MM.1S (cell line): Measurements from ENCODE around the gene GORAB.

Source experiments
- DNase-seq: peaks from one replicate; pipeline ENCODE4 v3.0.0-alpha.2; 2015
- H2AFZ ChIP-seq: fragments of 300-600 bp; sonication (generic); 2 replicates; pipeline ENCODE4 v1.6.0; 2016; ENCODE audit warnings: antibody characterized with exemption, low read length
- H3F3A ChIP-seq: fragments of 300-600 bp; sonication (generic); 2 replicates; pipeline ENCODE4 v1.6.1; 2016; ENCODE audit warnings: mild to moderate bottlenecking, antibody characterized with exemption, low read length, moderate library complexity, mixed read lengths; ENCODE audit not compliant: insufficient read depth
- H3K27ac ChIP-seq: fragments of 300-600 bp; sonication (generic); 2 replicates; pipeline ENCODE4 v1.5.1; 2016; ENCODE audit warnings: mild to moderate bottlenecking, low read length
- H3K27me3 ChIP-seq: fragments of 300-600 bp; sonication (generic); replicated peaks from 2 replicates; pipeline ENCODE4 v1.6.0; 2016; ENCODE audit warnings: low read length; ENCODE audit not compliant: insufficient read depth
- H3K36me3 ChIP-seq: fragments of 300-600 bp; sonication (generic); replicated peaks from 2 replicates; pipeline ENCODE4 v1.6.1; 2016; ENCODE audit warnings: mild to moderate bottlenecking, low read length, mixed read lengths; ENCODE audit not compliant: insufficient read depth
- H3K4me1 ChIP-seq: fragments of 300-600 bp; sonication (generic); 2 replicates; pipeline ENCODE4 v1.6.1; 2016; ENCODE audit warnings: low read length, mixed read lengths
- H3K4me2 ChIP-seq: fragments of 300-600 bp; sonication (generic); 2 replicates; pipeline ENCODE4 v1.6.0; 2016; ENCODE audit warnings: low read depth, low read length
- H3K4me3 ChIP-seq: fragments of 300-600 bp; sonication (generic); 2 replicates; pipeline ENCODE4 v1.5.1; 2016; ENCODE audit warnings: low read length, mixed read lengths
- H3K79me2 ChIP-seq: fragments of 300-600 bp; sonication (generic); 2 replicates; pipeline ENCODE4 v1.6.1; 2016; ENCODE audit warnings: mixed run types, low read length, mixed read lengths
- H3K9ac ChIP-seq: fragments of 300-600 bp; sonication (generic); 2 replicates; pipeline ENCODE4 v1.6.1; 2016; ENCODE audit warnings: low read length, mixed read lengths
- H3K9me2 ChIP-seq: fragments of 300-600 bp; sonication (generic); replicated peaks from 2 replicates; pipeline ENCODE4 v1.6.1; 2016; ENCODE audit warnings: mild to moderate bottlenecking, low read length, mixed read lengths; ENCODE audit not compliant: insufficient read depth
- H3K9me3 ChIP-seq: fragments of 300-600 bp; sonication (generic); replicated peaks from 2 replicates; pipeline ENCODE4 v1.6.1; 2016; ENCODE audit warnings: mild to moderate bottlenecking, low read length, mixed read lengths; ENCODE audit not compliant: insufficient read depth
- H4K20me1 ChIP-seq: fragments of 300-600 bp; sonication (generic); 2 replicates; pipeline ENCODE4 v1.6.1; 2016; ENCODE audit warnings: mild to moderate bottlenecking, low read length, moderate library complexity, mixed read lengths; ENCODE audit not compliant: insufficient read depth
- CTCF ChIP-seq: fragments of 300-600 bp; sonication (generic); IDR thresholded peaks from 2 replicates; pipeline ENCODE4 v1.5.1; 2016; ENCODE audit warnings: antibody characterized with exemption, low read length, mixed read lengths
- EZH2 ChIP-seq: fragments of 300-600 bp; sonication (generic); optimal IDR thresholded peaks from 2 replicates; pipeline ENCODE3; 2017; ENCODE audit warnings: low read depth, mild to moderate bottlenecking, antibody characterized with exemption, low read length, mixed read lengths
- EZH2phosphoT487 ChIP-seq: fragments of 300-600 bp; sonication (generic); IDR thresholded peaks from 2 replicates; pipeline ENCODE4 v1.6.1; 2018; ENCODE audit warnings: antibody characterized with exemption, low read length

Gene GORAB

GRCh38 chr1:170545476-170545875, 13.5 kb downstream of the GORAB start:
- no peak for DNase-seq
- Histone ChIP-seq H2AFZ (no peak overlapping the region), H3K4me3 (no peak overlapping the region), H3K4me2 (no peak overlapping the region), H3K9me3 (no peaks in the 10 kb centered on the region), H3F3A (no peaks in the 10 kb centered on the region), H4K20me1 (no peaks in the 10 kb centered on the region), H3K9ac (no peak overlapping the region), H3K4me1 (no peaks in the 10 kb centered on the region), H3K79me2 (no peaks in the 10 kb centered on the region), H3K36me3 (0 out of 2 replicates have a peak, but pooled peaks cover 11% of the 10 kb centered on the region), H3K27ac (no peak overlapping the region), H3K9me2 (no peaks in the 10 kb centered on the region), H3K27me3 (no peaks in the 10 kb centered on the region)
- TF ChIP-seq EZH2 (no peak), EZH2phosphoT487 (no peak), CTCF (no peak)

- Histone ChIP-seq H3K4me2 (no peak overlapping the region), H3K4me1 (no peaks in the 10 kb centered on the region), H3K79me2 (no peaks in the 10 kb centered on the region), H2AFZ (no peak overlapping the region), H4K20me1 (no peaks in the 10 kb centered on the region), H3K4me3 (no peak overlapping the region), H3K36me3 (0 out of 2 replicates have a peak, but pooled peaks cover 9% of the 10 kb centered on the region), H3K27me3 (no peaks in the 10 kb centered on the region), H3F3A (no peaks in the 10 kb centered on the region), H3K9me2 (no peaks in the 10 kb centered on the region), H3K9ac (no peak overlapping the region), H3K9me3 (no peaks in the 10 kb centered on the region), H3K27ac (no peak overlapping the region)
- TF ChIP-seq EZH2: no peak
- TF ChIP-seq EZH2phosphoT487: no peak
- no peak for TF ChIP-seq CTCF
- DNase-seq: no peak
Measured at GRCh38 chr1:170547255-170547654, 15.3 kb downstream of the GORAB start.

GRCh38 chr1:170548497-170548896, 16.5 kb downstream of the GORAB start:
- H3K36me3 ChIP-seq: peaks cover 5% of the 10 kb centered on the region; the same call in 1 of the 2 replicates
- no peak overlapping the region for H3K27ac ChIP-seq
- no peaks in the 10 kb centered on the region for H3K9me2 ChIP-seq
- H4K20me1 ChIP-seq: no peaks in the 10 kb centered on the region
- no peaks in the 10 kb centered on the region for H3K4me1 ChIP-seq
- H3F3A ChIP-seq: no peaks in the 10 kb centered on the region
- no peaks in the 10 kb centered on the region for H3K27me3 ChIP-seq
- H2AFZ ChIP-seq: no peak overlapping the region
- peak; percentile 2 for DNase-seq
- no peak overlapping the region for H3K4me3 ChIP-seq
- H3K79me2 ChIP-seq: no peaks in the 10 kb centered on the region
- no peak overlapping the region for H3K4me2 ChIP-seq
- no peak overlapping the region for H3K9ac ChIP-seq
- no peaks in the 10 kb centered on the region for H3K9me3 ChIP-seq
- TF ChIP-seq EZH2 (no peak), EZH2phosphoT487 (no peak), CTCF (no peak)
